Activated T-cell treated with anti-CD3 and anti-CD28 coated beads, Interleukin-2, amount 50 U/mL, for 4 hours (primary cell): ENCODE results near the gene NCKAP5L. TPM values are rescaled to one million over a fixed set of nuclear protein-coding genes. Genes with fewer than 3 reads are reported as not detected.

Experiments used
- ATAC-seq, 2 donors: fragments of 200-7000 bp; cut with Tn5 transposase; one replicate each; pipeline ENCODE4 v1.10.0; 2021
- DNase-seq: peaks from one replicate; pipeline ENCODE4 v3.0.0-alpha.2; 2020
- H3K27me3 Mint-ChIP-seq: one replicate; pipeline ENCODE4 v1.8.0; 2021; ENCODE audit warnings: low read depth, mixed read lengths
- H3K36me3 Mint-ChIP-seq: one replicate; pipeline ENCODE4 v1.8.0; 2022; ENCODE audit warnings: mixed read lengths; ENCODE audit not compliant: insufficient read depth
- H3K4me1 Mint-ChIP-seq: one replicate; pipeline ENCODE4 v1.8.0; 2021; ENCODE audit warnings: low read depth, mixed read lengths
- H3K4me3 Mint-ChIP-seq: one replicate; pipeline ENCODE4 v1.8.0; 2021; ENCODE audit warnings: mild to moderate bottlenecking, moderate library complexity, mixed read lengths
- H3K9me3 Mint-ChIP-seq: one replicate; pipeline ENCODE4 v1.8.0; 2021; ENCODE audit warnings: mixed read lengths
- total RNA-seq, 3 donors: library from RNA; stranded (reverse); gene quantifications; one replicate each; pipeline ENCODE4 v1.2.1, GENCODE V29; 2021

The NCKAP5L gene
- total RNA-seq, 3 donors from 2014 or later, result 6.3 to 7.7 (median 6.8) TPM

DNA sequence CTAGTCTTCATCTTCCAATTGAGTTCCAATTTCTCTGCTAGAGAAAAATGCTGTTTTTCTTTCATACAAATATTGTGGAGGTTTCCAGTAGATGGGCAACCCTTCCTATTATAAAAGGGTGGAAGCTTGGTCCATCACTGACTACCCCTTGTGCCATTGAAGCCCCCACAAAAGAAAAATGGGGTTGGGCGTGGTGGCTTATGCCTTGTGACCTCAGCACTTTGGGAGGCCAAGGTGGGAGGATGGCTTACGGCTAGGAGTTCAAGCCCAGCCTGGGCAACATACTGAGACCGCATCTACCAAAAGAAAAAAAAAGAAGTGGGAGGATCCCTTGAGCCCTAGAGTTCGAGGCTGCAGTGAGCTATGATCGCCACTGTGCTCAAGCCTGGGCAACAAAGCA, 22.8 kb downstream of the NCKAP5L start:
- H3K36me3 Mint-ChIP-seq, result peaks cover 12% of the 10 kb centered on the region
- H3K4me1 Mint-ChIP-seq, result no peaks in the 10 kb centered on the region
- no peak for DNase-seq
- ATAC-seq, result no peak
- H3K27me3 Mint-ChIP-seq, result no peaks in the 10 kb centered on the region
- H3K4me3 Mint-ChIP-seq, result no peak overlapping the region
- H3K9me3 Mint-ChIP-seq, result no peaks in the 10 kb centered on the region

DNA sequence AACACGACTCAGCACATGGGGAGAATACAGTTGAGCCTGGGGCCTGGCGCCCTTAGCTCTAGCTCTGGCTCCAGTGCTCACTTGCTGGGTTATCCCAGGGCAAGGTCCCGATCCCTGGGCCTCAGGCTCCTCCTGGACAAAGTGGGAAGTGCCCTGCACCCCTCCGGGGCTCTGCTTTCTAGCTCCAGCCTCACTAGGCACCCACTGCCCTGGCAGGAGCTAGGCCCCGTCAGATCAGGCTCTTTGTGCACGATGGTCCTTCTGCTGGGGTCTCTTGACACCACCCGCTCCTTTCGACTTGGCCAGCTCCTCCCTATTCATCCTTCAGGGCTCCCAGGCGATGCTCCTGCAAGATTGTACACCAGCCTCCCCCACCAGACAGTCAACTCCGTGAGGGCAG, 23.4 kb downstream of the NCKAP5L start:
- Mint-ChIP-seq H3K36me3 (peaks cover 15% of the 10 kb centered on the region), H3K4me1 (no peaks in the 10 kb centered on the region), H3K27me3 (no peaks in the 10 kb centered on the region), H3K9me3 (no peaks in the 10 kb centered on the region), H3K4me3 (no peak overlapping the region)
- DNase-seq (no peak), ATAC-seq (no peak)

DNA sequence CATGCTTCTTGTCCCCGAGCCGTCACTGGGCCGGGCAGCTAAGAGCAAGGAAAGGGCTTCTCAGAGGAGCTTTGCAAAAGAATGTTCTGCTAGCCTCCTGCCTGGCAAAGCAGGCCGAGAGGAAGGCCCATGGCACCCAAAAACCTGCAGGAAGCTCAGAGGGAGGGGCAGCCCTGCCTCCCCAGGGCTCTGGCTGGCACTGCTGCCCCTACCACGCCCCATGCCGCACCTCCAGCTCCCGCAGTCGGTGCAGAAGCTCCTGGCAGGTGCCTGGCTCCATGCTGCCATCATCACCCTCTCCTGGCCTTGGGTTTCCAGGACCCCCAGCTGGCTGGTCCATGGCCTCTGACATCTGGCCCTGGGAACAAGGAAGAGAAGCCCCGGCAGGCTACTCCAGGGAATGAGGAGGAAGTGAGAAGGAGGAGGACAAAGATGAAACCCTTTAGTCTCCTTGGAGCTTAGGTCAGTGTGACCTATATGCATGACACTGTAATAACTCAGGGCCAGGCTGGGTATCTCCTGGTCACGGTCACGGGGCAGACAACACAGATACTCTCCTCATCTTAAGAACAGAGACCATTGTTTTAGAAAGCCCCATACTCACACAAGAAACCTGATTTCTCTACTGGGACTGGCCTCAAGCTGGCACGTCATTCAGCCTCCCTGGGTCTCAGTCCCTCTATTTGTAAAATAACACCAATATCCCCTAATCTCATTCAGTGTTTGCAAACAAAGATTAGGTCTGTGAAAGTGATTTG, 24.3 kb downstream of the NCKAP5L start:
- ATAC-seq (no peak), DNase-seq (no peak)
- no peak overlapping the region for H3K4me3 Mint-ChIP-seq
- H3K4me1 Mint-ChIP-seq, result no peaks in the 10 kb centered on the region
- H3K27me3 Mint-ChIP-seq, result no peaks in the 10 kb centered on the region
- no peaks in the 10 kb centered on the region for H3K9me3 Mint-ChIP-seq
- H3K36me3 Mint-ChIP-seq, result peaks cover 15% of the 10 kb centered on the region

DNA sequence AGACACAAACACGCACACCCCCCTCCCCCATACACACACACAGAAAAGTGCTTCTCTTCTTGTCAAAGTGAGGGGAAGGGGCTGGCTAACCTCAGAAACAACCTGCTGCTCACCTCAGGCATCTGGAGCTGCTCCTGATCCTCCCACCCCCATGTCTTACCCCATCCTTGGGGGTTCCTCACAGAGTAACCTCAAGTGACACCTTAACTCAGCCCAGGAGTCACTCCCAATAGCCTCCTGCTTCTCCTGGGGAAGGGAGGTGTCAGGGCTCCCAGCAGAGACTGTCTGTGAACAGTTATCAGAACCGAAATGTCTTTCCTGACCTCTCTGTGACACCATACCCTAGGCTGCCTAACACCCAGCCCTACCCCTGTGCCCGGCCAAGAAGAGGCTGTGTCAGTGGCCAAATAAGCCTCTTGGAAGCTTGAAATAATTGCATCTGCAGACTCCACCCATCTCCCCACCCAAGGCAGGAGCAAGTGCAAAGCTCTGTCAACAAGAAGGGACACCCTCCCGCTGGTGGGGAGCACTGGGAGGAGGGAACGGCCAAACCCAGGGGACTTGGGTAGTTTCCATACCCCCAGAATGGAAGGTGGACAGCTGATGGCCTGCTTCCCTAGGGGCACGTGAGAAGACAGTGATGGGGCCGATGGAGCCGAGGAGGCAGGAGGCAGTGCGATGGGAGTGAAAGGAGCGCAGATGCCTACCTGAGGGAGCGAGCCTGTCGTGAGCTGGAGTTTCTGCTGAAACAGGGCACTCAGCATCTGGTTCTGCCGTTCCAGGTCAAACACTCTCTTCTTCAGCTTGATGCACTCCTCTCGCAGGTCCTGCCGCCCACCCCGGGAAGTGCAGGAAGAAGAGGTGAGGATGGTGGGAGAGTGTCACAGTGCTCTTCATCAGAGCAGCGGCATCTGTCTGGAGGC, 26.8 kb downstream of the NCKAP5L start:
- Mint-ChIP-seq H3K9me3 (no peaks in the 10 kb centered on the region), H3K4me1 (no peaks in the 10 kb centered on the region), H3K36me3 (peaks cover 15% of the 10 kb centered on the region), H3K27me3 (no peaks in the 10 kb centered on the region), H3K4me3 (no peak overlapping the region)
- DNase-seq (no peak), ATAC-seq (no peak)

DNA sequence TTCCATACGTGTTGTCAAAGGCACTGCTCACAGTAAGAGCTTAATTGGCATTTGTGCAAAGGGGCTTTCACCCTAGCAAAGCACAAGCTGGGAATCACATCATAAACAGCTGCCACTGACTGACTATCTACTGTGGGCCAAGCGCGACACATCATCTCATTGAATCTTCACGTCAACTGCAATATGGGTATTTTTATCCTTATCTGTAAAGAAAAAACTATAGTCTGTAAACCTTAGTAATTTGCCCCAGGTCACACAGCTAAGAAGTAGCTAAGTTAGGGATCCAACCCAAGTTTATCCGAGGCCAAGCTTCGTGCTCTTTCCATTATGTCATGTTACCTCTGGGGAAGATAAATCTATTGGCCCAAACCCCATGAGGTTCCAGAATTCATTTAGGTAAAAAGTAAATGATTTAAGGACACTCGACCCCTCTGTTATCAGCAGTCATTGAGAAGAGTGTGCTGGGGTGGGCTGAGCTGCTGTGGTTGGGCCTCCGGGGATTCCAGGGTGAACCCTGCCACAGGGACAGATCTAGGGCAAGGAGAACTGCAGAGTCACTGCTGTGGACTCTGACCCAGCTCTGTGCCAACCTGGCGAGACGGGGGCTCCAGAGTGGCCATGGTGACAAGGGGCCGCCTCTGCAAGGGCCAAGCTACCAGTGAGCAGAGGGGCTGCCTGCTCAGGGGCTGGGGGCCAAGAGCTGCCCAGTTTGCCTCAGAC, 27.6 kb downstream of the NCKAP5L start:
- H3K4me1 Mint-ChIP-seq, result no peaks in the 10 kb centered on the region
- ATAC-seq (no peak), DNase-seq (no peak)
- H3K9me3 Mint-ChIP-seq, result no peaks in the 10 kb centered on the region
- peaks cover 15% of the 10 kb centered on the region for H3K36me3 Mint-ChIP-seq
- no peaks in the 10 kb centered on the region for H3K27me3 Mint-ChIP-seq
- H3K4me3 Mint-ChIP-seq, result no peak overlapping the region

DNA sequence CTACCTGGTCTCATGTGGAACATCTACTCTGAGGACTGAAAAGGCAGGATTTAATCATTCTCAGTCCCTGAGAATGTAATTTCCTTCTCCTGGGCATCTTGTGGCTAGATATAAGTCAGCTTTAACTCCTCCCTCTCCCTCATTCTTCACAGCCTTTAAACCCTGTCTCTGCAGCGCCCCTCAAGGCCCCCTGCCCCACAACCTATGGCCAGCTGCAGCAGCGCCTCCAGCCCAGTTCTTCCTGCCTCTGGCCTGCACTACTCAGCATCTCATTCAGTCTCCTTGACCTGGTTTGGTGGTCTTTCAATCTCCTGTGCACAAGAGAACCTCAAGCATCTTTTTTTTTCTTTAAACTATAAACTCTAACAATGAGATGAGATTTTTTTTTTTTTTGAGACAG, 29.3 kb downstream of the NCKAP5L start:
- peaks cover 13% of the 10 kb centered on the region for H3K36me3 Mint-ChIP-seq
- ATAC-seq, result no peak
- DNase-seq, result no peak
- H3K4me3 Mint-ChIP-seq, result no peak overlapping the region
- H3K9me3 Mint-ChIP-seq, result no peaks in the 10 kb centered on the region
- H3K4me1 Mint-ChIP-seq, result no peaks in the 10 kb centered on the region
- no peaks in the 10 kb centered on the region for H3K27me3 Mint-ChIP-seq

DNA sequence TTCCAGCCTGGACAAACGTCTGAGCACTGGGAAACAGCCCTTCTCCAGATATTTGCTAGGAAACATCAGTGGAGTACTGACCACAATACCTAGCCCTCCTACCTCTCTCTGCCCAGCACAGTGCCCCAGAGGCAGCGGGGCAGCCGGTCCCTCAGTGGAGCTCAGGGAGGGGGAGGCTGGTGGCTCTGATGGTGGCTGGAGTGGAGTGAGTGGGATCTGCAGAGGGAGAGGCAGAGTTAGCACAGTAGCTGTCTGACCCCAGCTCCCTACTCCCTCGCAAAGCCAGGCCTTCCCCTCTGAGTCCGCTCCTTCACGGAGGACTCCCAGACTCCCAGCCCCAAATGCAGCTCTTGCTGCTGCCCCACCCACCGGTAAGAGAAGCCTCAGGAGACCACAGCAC, 30.0 kb downstream of the NCKAP5L start:
- ATAC-seq, result no peak
- H3K4me1 Mint-ChIP-seq, result no peaks in the 10 kb centered on the region

DNA sequence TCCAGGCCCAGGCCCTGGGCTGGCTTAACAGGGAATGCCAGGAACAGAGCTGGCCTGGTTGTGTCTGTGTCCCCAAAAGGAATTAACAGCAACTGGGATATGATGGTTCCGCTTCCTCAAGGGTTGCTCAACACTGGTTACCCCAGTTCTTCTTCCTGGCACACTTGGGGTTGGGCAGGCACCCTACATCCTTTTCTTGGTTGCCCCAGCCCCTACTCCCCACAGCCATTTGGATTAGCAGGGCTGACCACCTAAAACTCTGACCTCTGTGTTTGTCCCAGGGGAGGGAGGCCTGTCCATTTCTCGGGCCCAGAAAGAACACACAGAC, 30.8 kb downstream of the NCKAP5L start:
- Mint-ChIP-seq H3K4me1 (no peaks in the 10 kb centered on the region), H3K4me3 (no peak overlapping the region), H3K27me3 (no peaks in the 10 kb centered on the region), H3K36me3 (peaks cover 9% of the 10 kb centered on the region), H3K9me3 (no peaks in the 10 kb centered on the region)
- ATAC-seq, result no peak
- DNase-seq, result no peak

More for the DNA sequence above, 30.0 kb downstream of the NCKAP5L start:
- H3K36me3 Mint-ChIP-seq, result peaks cover 12% of the 10 kb centered on the region
- H3K4me3 Mint-ChIP-seq, result no peak overlapping the region
- no peaks in the 10 kb centered on the region for H3K27me3 Mint-ChIP-seq
- no peaks in the 10 kb centered on the region for H3K9me3 Mint-ChIP-seq
- no peak for DNase-seq

DNA sequence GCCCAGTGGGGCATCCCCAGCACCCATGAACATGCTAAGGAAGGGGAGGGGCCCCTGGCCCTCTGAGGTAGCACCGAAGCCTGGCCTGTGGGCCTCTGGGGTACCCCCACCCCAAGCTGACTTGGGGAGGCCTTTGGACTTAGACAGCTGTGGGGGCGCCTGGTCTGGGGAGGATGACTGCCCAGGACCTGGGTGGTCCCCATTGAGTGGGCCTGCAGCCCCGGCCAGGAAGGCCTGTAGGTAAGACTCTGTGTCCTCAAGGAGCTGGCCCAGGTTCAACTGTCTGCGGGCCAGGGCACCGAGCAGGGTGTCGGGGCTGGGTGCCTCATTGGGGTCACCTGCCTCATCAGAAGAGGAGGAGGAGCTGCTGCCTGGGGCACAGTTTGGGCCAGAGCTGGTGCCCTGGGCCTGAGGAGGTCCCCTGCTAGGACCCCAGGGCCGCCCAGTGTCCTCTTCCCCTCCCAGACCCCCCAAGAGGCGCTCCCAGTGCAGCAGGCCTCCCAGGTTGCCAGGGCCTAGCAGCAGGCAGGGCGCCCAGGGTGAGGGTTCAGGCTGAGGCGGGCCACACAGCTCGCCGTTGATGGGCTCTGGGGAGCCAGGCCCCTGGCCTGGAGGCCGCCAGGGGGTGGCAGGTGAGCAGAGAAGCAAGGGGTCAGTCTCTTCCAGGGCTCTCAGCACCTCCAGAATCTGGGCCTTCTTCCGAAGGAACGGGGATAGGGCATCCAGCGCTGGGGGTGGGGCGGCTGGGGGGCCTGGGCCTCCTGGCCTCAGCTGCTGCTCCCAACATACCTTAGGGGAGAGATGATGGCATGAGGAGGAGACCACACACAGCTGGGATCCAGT, 31.4 kb downstream of the NCKAP5L start:
- Mint-ChIP-seq H3K9me3 (no peaks in the 10 kb centered on the region), H3K36me3 (peaks cover 9% of the 10 kb centered on the region), H3K4me1 (no peaks in the 10 kb centered on the region), H3K4me3 (no peak overlapping the region), H3K27me3 (no peaks in the 10 kb centered on the region)
- no peak for ATAC-seq
- no peak for DNase-seq

DNA sequence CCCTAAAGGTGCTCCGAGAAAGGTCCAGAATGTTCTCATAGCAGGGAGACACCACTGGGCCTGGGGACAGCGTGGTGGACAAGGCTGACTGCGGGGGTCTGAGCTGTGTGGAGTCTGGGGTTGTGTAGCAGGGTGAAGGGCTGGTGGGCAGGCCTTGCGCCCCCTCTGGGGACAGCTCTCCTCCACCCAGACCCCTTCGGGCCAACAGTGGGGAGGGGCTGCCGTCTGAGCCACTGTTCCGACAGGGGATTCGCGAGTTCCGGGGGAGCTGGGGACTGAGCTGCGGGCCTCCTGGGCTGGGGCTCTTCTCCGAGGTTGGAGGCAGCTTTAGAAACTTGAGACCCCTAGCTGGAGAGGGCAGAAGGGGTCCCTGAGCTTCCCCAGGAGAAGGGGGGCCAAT, 32.1 kb downstream of the NCKAP5L start:
- DNase-seq, result no peak
- ATAC-seq, result no peak
- Mint-ChIP-seq H3K4me3 (no peak overlapping the region), H3K9me3 (no peaks in the 10 kb centered on the region), H3K36me3 (peaks cover 4% of the 10 kb centered on the region), H3K4me1 (no peaks in the 10 kb centered on the region), H3K27me3 (no peaks in the 10 kb centered on the region)

DNA sequence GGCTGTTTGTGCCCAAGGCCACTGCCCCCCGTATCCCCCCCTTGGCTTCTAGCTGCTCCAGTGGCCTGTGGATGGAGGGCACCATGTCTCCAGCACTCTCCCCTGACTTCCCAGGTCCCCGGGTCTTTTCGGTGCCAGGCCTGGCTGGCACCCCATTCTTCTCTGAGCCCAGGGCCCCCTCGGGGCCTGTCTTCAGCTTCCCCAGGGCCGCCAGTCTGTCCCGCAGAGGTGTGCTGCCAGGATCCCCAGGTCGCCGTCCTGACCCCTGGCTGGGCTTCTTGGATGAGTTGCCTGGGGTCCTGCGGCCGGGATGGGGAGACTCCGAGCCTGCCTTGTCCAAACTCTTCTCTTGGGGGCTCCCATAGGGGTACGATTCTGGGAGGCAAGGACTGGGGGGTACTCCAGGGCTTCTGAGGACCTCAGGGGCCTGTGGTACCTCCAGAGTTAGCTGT, 32.5 kb downstream of the NCKAP5L start:
- ATAC-seq (no peak), DNase-seq (no peak)
- no peak overlapping the region for H3K4me3 Mint-ChIP-seq
- H3K27me3 Mint-ChIP-seq, result no peaks in the 10 kb centered on the region
- H3K4me1 Mint-ChIP-seq, result no peaks in the 10 kb centered on the region
- H3K36me3 Mint-ChIP-seq, result peaks cover 4% of the 10 kb centered on the region
- no peaks in the 10 kb centered on the region for H3K9me3 Mint-ChIP-seq

DNA sequence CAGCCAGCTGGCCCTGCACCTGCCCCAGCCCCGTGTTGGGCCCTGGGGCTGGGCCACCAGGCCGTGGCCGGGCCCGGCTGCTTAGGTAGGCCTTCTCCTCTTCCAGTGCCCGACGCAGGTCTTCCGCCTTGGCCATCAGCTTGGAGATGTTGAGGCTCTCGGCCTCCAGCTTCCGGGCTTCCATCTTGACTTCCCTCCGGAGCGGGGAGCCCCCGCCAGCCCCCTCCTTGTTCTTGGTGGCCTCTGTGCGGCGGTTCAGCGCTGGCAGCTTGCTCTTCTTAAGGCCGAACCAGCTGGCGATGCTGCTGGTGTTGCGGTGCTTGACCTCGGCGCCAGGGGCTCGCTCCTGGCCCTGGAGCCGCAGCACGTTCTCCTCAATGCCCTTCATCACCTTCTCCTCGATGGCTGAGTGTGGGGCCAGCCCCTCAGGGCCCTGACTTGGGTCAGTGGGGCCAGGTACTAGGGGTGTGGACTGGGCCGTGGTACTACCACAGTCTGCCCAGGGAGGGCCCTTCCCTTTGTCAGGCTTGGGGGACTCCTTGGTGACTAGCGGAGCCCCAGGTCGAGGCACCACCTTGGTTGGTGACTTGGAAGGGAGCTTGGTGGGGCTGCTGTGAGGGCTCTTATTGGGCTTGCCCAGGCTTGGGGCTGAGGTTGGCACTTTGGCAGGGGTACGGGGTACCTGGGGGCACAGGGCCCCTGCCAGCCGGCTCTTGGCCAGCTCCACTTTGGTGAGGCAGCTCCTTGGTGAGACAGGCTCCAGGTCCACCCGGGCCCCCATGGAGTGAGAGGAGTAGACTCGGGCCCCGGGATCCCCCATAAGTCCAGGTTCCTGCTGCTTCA, 33.2 kb downstream of the NCKAP5L start:
- H3K4me3 Mint-ChIP-seq, result no peak overlapping the region
- DNase-seq (no peak), ATAC-seq (no peak)
- H3K36me3 Mint-ChIP-seq, result no peaks in the 10 kb centered on the region
- no peaks in the 10 kb centered on the region for H3K4me1 Mint-ChIP-seq
- no peaks in the 10 kb centered on the region for H3K9me3 Mint-ChIP-seq
- H3K27me3 Mint-ChIP-seq, result no peaks in the 10 kb centered on the region

DNA sequence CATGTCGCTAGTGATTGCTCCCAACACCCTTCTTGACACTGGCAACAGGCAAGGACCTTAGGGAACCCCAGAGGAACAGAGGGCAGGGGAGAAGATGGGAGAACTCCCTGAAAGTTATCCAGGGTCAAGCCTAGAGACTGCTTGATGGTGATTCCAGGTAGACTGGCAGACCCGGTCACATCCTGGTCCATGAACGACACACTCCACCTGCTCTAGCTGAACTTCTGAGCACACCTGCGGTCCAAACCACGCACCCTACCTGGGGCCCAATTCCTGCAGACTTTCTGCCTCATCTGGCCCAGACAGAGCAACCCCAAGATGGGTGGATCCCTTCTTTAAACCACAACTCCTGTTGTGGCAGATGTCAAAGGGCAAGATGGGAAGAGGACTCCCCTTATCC, 34.2 kb downstream of the NCKAP5L start:
- H3K4me1 Mint-ChIP-seq, result no peaks in the 10 kb centered on the region
- H3K9me3 Mint-ChIP-seq, result no peaks in the 10 kb centered on the region
- H3K36me3 Mint-ChIP-seq, result no peaks in the 10 kb centered on the region
- DNase-seq (no peak), ATAC-seq (no peak)
- no peaks in the 10 kb centered on the region for H3K27me3 Mint-ChIP-seq
- no peak overlapping the region for H3K4me3 Mint-ChIP-seq
